Measurements from ENCODE around the gene CDK18. TPM values are rescaled to one million over a fixed set of nuclear protein-coding genes. Genes with fewer than 3 reads are reported as not detected.
A peak's percentile ranks its signal among the peaks of the same experiment; 100 is the strongest.

CDK18 gene
- total and polyA plus RNA-seq, 10 of the 15 experiments (the other 5 are each of a cell fraction or from before 2014, with no cell fraction given) = 0.13 to 4.4 (median 0.52) TPM; not detected in 2

- TF ChIP-seq HDAC6 (IDR thresholded peaks at IDR 0.05; ENCODE audit: unreplicated experiment) = no peak
- TF ChIP-seq POLR2A (IDR thresholded peaks at IDR 0.05; ENCODE audit: low read depth, low read length) = no peak
Observed at GRCh38 chr1:205535866-205536758, 31.6 kb downstream of the CDK18 start (continued).

GRCh38 chr1:205536759-205537361 is 32.4 kb downstream of the CDK18 start:
- ATAC-seq = peak; percentile 67
- no peak overlapping the region for H3K4me2 ChIP-seq (ENCODE audit: control insufficient read depth, insufficient read depth)
- TF ChIP-seq TAF1 (IDR thresholded peaks at IDR 0.05; ENCODE audit: borderline replicate concordance, low read depth, low read length) (no peak), GATAD2B (conservative IDR thresholded peaks at IDR 0.05; ENCODE audit: low read depth) (0 out of 2 replicates have a peak, but pooled peaks have one; percentile 43), PRDM15 (CRISPR knock-in tag; IDR thresholded peaks at IDR 0.05) (no peak), REST (IDR thresholded peaks at IDR 0.05; ENCODE audit: low read depth, low read length) (no peak), NR2F1 (conservative IDR thresholded peaks at IDR 0.05) (peak; percentile 91), SMAD5 (IDR thresholded peaks at IDR 0.05; ENCODE audit: low read depth) (no peak), ZNF384 (IDR thresholded peaks at IDR 0.05; ENCODE audit: borderline replicate concordance, low read depth, low read length) (no peak), SREBF1 (IDR thresholded peaks at IDR 0.05; ENCODE audit: low read length) (no peak), ZNF217 (IDR thresholded peaks at IDR 0.05) (no peak), TCF3 (IDR thresholded peaks at IDR 0.05; ENCODE audit: borderline replicate concordance, insufficient read depth, low read depth, low read length) (no peak), DPF2 (IDR thresholded peaks at IDR 0.05) (0 out of 2 replicates have a peak, but pooled peaks have one; percentile 23), KLF5 (IDR thresholded peaks at IDR 0.05; ENCODE audit: partially characterized antibody) (no peak), STAT1 (conservative IDR thresholded peaks at IDR 0.05) (no peak)

More at GRCh38 chr1:205536759-205537361, 32.4 kb downstream of the CDK18 start:
- DNase-seq (ENCODE audit: low read depth, low spot score) (no peak), FAIRE-seq (no peak)
- POLR2A ChIA-PET = no interaction called here
- H3K9ac ChIP-seq (ENCODE audit: control insufficient read depth, insufficient read depth, low read length) = no peak overlapping the region
- H3K79me2 ChIP-seq (ENCODE audit: control insufficient read depth, insufficient read depth, low read length) = no peaks in the 10 kb centered on the region
- H3K27me3 ChIP-seq (replicated peaks in 1 of 2; ENCODE audit: control insufficient read depth in 2 of 2, insufficient read depth in 2 of 2, low read length in 1 of 2) = peaks cover 0 to 3% of the 10 kb centered on the region in 2 experiments; a peak in 2 of 4 replicates
- CTCF ChIA-PET = interaction anchor here (0.7 to 3.9 kb wide), 5 partner anchors 12 to 147 kb away, joined by 3 to 19 read pairs (median 5); no protein-coding TSS in a partner anchor
- no peaks in the 10 kb centered on the region for H3K9me3 ChIP-seq (replicated peaks; ENCODE audit: control insufficient read depth, insufficient read depth, low read length)
- no peaks in the 10 kb centered on the region for H4K20me1 ChIP-seq (ENCODE audit: control insufficient read depth, insufficient read depth)
- H3K27ac ChIP-seq (ENCODE audit: control insufficient read depth, insufficient read depth) = no peak overlapping the region
- in situ Hi-C loops (cut with MboI) (no loop called here), intact Hi-C loops (cut with micrococcal nuclease; ENCODE audit: unreplicated experiment) (no loop called here)
- no TSS peak for BruUV-seq (replicated peaks)
- RAD21 ChIA-PET (ENCODE audit: unreplicated experiment) = interaction anchor here (0.6 to 2.1 kb wide), 3 partner anchors 12 to 121 kb away, joined by 3 to 7 read pairs (median 4); no protein-coding TSS in a partner anchor
- no peaks in the 10 kb centered on the region for H3K36me3 ChIP-seq (ENCODE audit: control insufficient read depth in 2 of 2, insufficient read depth in 2 of 2, low read length in 1 of 2)
- no peaks in the 10 kb centered on the region for H3K4me1 ChIP-seq (ENCODE audit: control insufficient read depth, insufficient read depth, low read length)
- H3K4me3 ChIP-seq = no peak overlapping the region
- WGBS (ENCODE audit: insufficient coverage, insufficient replicate concordance, low lambda C conversion rate, missing lambda C conversion rate) = 0% methylated on average over 9 of the region's 9 CpGs
- no peak overlapping the region for H2AFZ ChIP-seq (ENCODE audit: control insufficient read depth, low read depth, low read length)
- SMC1A ChIA-PET (ENCODE audit: uncharacterized antibody, unreplicated experiment) = interaction anchor here (0.6 to 1.9 kb wide), 3 partner anchors 119 to 188 kb away, joined by 3 to 4 read pairs (median 3); no protein-coding TSS in a partner anchor

Data from GM12878 (cell line).